ENCODE data around the gene ATP1A3. TPM values are rescaled to one million over a fixed set of nuclear protein-coding genes. Genes with fewer than 3 reads are reported as not detected.
"Not testable (repeated sequence)": the region's sequence is repeated elsewhere in the genome, so short reads cannot be mapped to it uniquely, and the experiment has no call there.

ATP1A3 gene
- total RNA-seq, 1 experiment from 2014 or later, result 8.5 TPM

- Histone ChIP-seq H3K4me1 (ENCODE audit: insufficient read depth, low read length, poor library complexity, severe bottlenecking) (peaks cover 25% of the 10 kb centered on the region), H3K4me3 (ENCODE audit: low read depth, low read length, poor library complexity, severe bottlenecking) (peak overlapping the region; percentile 62), H3K36me3 (ENCODE audit: insufficient read depth, low read length, poor library complexity, severe bottlenecking) (no peaks in the 10 kb centered on the region), H3K27ac (ENCODE audit: low read depth, low read length, poor library complexity, severe bottlenecking) (peak overlapping the region; percentile 79), H3K9me3 (ENCODE audit: low read depth, low read length, poor library complexity, severe bottlenecking) (no peaks in the 10 kb centered on the region), H3K27me3 (replicated peaks; ENCODE audit: insufficient read depth, low read depth, low read length, poor library complexity) (no peaks in the 10 kb centered on the region)
- no TSS peak for BruUV-seq (replicated peaks)
- POLR2A ChIA-PET (ENCODE audit: low non-redundant PET), result interaction anchor here (0.6 kb wide), 1 partner anchor 1724 kb away, joined by 12 read pairs; no protein-coding TSS in a partner anchor
- CTCF ChIA-PET, result interaction anchor here (0.6 kb wide), 1 partner anchor 25 kb away, joined by 8 read pairs; no protein-coding TSS in a partner anchor
- intact Hi-C loops (cut with micrococcal nuclease; ENCODE audit: unreplicated experiment), result no loop called here
- TF ChIP-seq CTCF (conservative IDR thresholded peaks at IDR 0.05; ENCODE audit: low read depth, low read length) (no peak), EZH2 (IDR thresholded peaks at IDR 0.05; ENCODE audit: borderline replicate concordance, low read depth, low read length, poor library complexity, severe bottlenecking) (no peak)
- peak; percentile 64 for DNase-seq (ENCODE audit: low spot score)
Observed at GRCh38 chr19:41939861-41940730, 53.9 kb downstream of the ATP1A3 start.

- CTCF ChIA-PET; POLR2A ChIA-PET (ENCODE audit: low non-redundant PET); BruUV-seq (replicated peaks): not testable (repeated sequence)
Observed at GRCh38 chr19:41939209-41939608, 54.8 kb downstream of the ATP1A3 start.

GRCh38 chr19:41937525-41938468 lies 56.2 kb downstream of the ATP1A3 start:
- Histone ChIP-seq H3K4me3 (ENCODE audit: low read depth, low read length, poor library complexity, severe bottlenecking) (no peak overlapping the region), H3K9me3 (ENCODE audit: low read depth, low read length, poor library complexity, severe bottlenecking) (no peaks in the 10 kb centered on the region), H3K27ac (ENCODE audit: low read depth, low read length, poor library complexity, severe bottlenecking) (peak overlapping the region; percentile 37), H3K27me3 (replicated peaks; ENCODE audit: insufficient read depth, low read depth, low read length, poor library complexity) (no peaks in the 10 kb centered on the region), H3K4me1 (ENCODE audit: insufficient read depth, low read length, poor library complexity, severe bottlenecking) (peaks cover 41% of the 10 kb centered on the region), H3K36me3 (ENCODE audit: insufficient read depth, low read length, poor library complexity, severe bottlenecking) (no peaks in the 10 kb centered on the region)
- ChIA-PET CTCF (interaction anchor here (0.6 kb wide), 2 partner anchors 51 to 103 kb away, joined by 5 read pairs; no protein-coding TSS in a partner anchor), POLR2A (ENCODE audit: low non-redundant PET) (no interaction called here)
- intact Hi-C loops (cut with micrococcal nuclease; ENCODE audit: unreplicated experiment), result no loop called here
- BruUV-seq (replicated peaks), result no TSS peak
- DNase-seq (ENCODE audit: low spot score), result no peak
- TF ChIP-seq CTCF (conservative IDR thresholded peaks at IDR 0.05; ENCODE audit: low read depth, low read length) (no peak; the same call in 1 of the 2 replicates), EZH2 (IDR thresholded peaks at IDR 0.05; ENCODE audit: borderline replicate concordance, low read depth, low read length, poor library complexity, severe bottlenecking) (no peak)

More at GRCh38 chr19:41939209-41939608, 54.8 kb downstream of the ATP1A3 start:
- H3K27me3 ChIP-seq (replicated peaks; ENCODE audit: insufficient read depth, low read depth, low read length, poor library complexity); H3K36me3 ChIP-seq (ENCODE audit: insufficient read depth, low read length, poor library complexity, severe bottlenecking); H3K27ac ChIP-seq (ENCODE audit: low read depth, low read length, poor library complexity, severe bottlenecking); H3K9me3 ChIP-seq (ENCODE audit: low read depth, low read length, poor library complexity, severe bottlenecking); DNase-seq (ENCODE audit: low spot score); H3K4me3 ChIP-seq (ENCODE audit: low read depth, low read length, poor library complexity, severe bottlenecking); intact Hi-C loops (cut with micrococcal nuclease; ENCODE audit: unreplicated experiment): not testable (repeated sequence)
- peaks cover 34% of the 10 kb centered on the region for H3K4me1 ChIP-seq (ENCODE audit: insufficient read depth, low read length, poor library complexity, severe bottlenecking)
